Astrocyte (in vitro differentiated cells and primary cell): Measurements from ENCODE around the gene DCTN5.

ENCODE experiments used
- EZH2 ChIP-seq: IDR thresholded peaks from 2 replicates; pipeline ENCODE4 v1.6.1; 2012; ENCODE audit warnings: mild to moderate bottlenecking, low read length, inconsistent platforms; ENCODE audit not compliant: insufficient read depth
- TF ChIP-seq, protein P1 (sequence below): IDR thresholded peaks from 2 replicates; pipeline ENCODE4 v1.5.1; 2011; ENCODE audit warnings: low read depth, mild to moderate bottlenecking, inconsistent platforms, low read length, moderate library complexity; ENCODE audit not compliant: insufficient read depth

DNA sequence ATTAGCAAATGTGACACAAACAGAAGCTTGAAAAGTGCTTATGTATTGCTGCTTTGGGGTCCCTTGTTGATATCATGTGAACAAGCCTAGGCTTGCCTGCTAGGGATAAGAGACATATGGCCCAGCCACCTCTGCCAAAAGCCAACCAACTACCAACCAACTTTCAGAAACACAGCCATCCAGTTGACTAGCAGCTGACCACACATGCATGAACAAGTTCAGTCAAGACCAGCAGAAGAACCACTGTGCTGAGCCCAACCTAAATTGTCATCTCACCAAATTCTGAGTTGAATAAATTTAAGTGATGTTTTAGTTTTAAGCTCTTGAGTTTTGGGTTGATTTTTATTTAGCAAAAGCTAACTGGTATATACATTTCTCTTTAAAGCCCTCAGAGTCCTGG is 68.3 kb downstream of the DCTN5 start:
- TF ChIP-seq EZH2: no peak
- TF ChIP-seq, protein P1, sequence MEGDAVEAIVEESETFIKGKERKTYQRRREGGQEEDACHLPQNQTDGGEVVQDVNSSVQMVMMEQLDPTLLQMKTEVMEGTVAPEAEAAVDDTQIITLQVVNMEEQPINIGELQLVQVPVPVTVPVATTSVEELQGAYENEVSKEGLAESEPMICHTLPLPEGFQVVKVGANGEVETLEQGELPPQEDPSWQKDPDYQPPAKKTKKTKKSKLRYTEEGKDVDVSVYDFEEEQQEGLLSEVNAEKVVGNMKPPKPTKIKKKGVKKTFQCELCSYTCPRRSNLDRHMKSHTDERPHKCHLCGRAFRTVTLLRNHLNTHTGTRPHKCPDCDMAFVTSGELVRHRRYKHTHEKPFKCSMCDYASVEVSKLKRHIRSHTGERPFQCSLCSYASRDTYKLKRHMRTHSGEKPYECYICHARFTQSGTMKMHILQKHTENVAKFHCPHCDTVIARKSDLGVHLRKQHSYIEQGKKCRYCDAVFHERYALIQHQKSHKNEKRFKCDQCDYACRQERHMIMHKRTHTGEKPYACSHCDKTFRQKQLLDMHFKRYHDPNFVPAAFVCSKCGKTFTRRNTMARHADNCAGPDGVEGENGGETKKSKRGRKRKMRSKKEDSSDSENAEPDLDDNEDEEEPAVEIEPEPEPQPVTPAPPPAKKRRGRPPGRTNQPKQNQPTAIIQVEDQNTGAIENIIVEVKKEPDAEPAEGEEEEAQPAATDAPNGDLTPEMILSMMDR: no peak
